HG03045 (cell line): ENCODE measurements around the gene BMAL1.

Experiments used
- ATAC-seq: cut with Tn5 transposase; IDR thresholded peaks from one replicate; pipeline ENCODE4 v1.9.1; 2021; ENCODE audit warnings: mild to moderate bottlenecking, moderate library complexity; ENCODE audit not compliant: unreplicated experiment

BMAL1 gene

DNA sequence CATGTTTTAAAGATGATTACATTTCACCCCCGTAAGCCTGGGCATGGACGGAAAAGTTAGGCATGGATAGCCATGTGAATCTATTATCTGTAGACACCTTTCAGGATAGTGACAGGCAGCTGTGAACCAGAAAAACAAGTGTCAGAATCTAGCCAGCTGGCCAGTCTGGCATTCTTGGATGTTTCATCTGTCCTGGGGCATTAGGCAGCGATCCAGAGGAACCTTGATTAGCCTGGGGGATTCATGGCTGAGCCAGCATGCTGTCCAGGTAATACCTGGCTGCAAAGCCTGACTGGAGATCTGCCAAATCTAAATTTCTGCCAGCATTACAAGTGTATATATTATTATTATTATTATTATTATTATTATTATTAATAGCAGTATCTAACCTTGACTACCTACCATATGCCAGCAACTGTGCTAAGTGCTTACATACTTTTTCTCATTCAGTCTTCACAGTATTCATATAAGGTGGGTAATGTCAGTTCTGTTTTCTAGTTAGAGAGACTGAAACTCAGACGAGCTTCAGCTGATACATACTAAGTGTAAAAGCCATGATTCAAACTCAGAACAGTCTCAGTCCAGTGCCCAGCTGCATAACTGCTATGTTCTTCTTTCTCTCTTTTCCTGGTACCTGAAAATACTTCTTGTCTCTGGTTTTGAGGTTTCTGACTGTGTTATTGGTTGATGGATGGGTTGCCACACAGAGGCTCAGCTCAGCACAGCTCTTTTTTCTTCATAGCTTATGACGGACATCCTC, 12.8 kb downstream of the BMAL1 start:
- ATAC-seq, result no peak

- no peak for ATAC-seq
Observed at GRCh38 chr11:13291361-13291760, 13.8 kb downstream of the BMAL1 start.

DNA sequence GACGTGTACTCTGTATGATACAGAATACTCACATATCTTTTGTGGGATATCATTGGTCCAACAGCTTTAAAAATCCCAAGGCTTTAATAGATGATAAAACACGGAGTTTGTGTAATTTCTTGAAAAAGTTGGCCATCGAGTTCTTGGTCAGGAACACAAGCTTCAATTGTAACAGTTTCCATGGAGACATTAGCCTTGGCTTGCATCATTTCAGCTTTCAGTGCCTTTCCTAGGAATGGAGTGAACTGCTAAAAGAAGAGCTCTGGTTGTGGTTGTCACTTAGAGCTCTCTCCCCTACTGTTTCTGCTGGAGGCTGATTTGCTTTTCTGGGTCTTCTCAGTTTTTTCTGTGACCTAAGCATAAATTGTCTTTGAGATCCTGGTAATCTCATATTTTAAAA, 14.2 kb downstream of the BMAL1 start:
- ATAC-seq, result no peak

DNA sequence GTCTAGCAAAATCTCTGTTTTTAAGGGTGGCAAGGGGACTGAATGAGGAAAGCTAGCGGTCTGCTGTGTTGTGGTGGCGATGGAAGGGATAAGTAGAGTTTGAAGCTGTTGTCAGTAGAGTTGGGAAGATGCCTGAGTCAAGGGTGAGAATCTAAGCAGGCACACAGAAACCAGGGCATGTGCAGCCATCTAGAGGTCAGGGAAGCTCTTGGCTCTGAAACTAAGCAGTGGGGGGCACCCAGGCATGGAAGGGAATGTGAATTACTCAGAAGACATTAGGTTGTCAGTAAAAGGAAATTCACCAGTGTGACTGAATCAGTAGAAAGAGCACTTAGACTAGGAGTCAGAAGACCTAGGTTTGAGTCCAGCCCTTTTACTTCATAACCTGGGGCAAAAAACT, 15.4 kb downstream of the BMAL1 start:
- ATAC-seq, result no peak

- ATAC-seq, result no peak
Observed at GRCh38 chr11:13294178-13294577, 16.6 kb downstream of the BMAL1 start.

DNA sequence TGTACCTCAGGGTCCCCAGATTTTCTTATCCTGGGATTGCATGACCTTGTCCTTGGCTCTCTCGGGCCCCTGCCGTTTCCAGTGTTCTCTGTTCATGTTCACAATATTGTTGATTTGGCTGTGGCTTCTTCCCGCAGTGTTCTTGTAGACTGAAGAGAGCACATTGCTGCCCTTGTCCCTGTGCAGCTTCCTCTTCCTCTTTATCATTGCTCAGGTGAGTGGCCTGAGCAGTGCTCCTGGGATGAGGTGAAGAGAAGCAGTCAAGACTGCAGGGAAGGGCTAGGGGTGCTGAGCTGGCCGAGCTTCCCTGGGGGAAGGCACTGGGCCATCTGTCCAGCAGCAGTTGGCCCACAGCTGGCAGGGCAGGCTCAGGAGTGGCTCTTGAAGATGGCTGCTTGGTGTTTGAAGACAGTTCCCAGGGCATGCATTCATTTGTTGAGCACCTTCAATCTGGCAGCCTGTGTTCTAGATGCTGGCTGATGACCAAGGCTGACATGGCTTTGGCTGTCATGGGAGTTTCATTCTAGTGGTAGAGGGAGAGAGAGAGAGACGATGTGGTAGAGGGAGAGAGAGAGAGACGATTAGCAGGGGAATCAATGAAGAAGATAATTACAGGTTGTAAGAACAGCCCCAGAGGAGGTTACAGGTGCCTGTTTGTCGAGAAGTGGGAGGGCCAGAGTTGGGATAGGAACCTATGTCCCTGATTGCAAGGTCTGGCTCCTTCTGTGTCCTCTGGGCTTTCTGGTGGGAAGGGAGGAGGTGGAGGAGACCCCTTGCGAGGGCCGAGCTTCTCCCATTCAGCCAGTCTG, 17.4 kb downstream of the BMAL1 start:
- ATAC-seq, result no peak

GRCh38 chr11:13297308-13297916, 19.8 kb downstream of the BMAL1 start:
- ATAC-seq, result no peak

DNA sequence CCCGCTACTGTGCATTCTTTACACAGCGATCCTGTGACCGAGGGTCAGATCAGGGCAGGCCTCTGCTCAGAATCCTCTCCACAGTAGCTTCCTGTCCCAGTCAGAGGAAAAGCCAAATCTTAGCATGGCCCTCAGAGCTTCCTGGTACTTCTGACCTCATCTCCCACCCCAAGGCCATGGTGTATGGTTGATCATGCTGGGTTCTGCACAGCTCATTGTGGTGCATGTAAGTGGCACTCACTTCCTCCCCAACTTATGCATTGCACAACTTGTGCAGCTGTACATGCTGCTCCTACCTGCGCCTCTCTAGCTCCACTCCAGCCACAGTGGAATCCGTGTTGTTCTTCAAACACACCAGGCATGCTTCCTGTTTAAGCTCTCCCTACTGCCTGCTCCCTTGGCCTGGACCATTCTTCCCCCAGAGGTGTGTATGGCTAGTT, 20.3 kb downstream of the BMAL1 start:
- ATAC-seq, result no peak

- ATAC-seq, result no peak
Observed at GRCh38 chr11:13298765-13299164, 21.2 kb downstream of the BMAL1 start.

DNA sequence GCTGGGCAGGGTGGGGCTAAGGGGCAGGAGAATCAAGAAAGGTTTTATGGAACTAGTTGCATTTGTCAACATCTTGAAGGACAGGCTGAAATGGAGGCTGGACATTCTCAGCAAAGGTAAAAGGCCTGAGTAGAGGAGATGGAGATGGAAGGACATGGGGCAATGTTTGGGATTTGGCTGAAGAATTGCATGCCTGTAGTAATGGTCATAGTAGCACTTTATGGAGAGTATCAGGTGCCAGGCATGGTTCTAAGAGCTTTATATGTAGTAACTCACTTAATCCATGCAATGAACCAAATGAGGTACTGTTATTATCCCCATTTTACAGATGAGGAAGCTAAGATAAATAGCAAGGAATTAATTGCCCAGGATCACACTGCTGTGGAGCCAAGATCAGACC, 23.9 kb downstream of the BMAL1 start:
- ATAC-seq, result no peak

DNA sequence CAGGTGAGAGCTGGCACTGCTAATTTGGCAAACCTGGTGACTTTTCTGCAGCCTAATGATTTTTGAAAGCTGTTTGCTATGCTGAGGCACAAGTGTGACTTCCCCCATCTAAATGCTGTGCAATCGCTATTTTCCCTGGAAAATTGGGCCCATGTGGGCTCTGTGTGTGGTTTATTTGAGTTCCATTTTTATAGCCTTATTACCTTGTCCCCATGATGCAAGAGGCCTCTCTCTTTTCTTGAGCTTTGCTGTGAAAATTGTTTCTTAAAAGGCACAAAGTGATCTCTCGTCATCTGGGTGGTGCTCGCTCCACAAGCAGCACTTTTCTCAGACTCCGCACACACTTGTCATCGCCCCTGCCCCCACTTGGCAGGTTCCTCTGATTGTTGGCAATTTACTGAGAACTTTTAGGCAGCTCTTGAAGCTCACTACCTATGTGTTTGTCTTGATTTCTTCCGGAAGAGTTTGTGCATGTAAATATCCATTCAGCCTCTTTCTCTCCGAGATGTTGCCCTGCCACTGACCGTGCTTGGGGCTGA, 24.9 kb downstream of the BMAL1 start:
- ATAC-seq, result no peak

- ATAC-seq, result no peak
Observed at GRCh38 chr11:13303668-13304649, 26.4 kb downstream of the BMAL1 start.

DNA sequence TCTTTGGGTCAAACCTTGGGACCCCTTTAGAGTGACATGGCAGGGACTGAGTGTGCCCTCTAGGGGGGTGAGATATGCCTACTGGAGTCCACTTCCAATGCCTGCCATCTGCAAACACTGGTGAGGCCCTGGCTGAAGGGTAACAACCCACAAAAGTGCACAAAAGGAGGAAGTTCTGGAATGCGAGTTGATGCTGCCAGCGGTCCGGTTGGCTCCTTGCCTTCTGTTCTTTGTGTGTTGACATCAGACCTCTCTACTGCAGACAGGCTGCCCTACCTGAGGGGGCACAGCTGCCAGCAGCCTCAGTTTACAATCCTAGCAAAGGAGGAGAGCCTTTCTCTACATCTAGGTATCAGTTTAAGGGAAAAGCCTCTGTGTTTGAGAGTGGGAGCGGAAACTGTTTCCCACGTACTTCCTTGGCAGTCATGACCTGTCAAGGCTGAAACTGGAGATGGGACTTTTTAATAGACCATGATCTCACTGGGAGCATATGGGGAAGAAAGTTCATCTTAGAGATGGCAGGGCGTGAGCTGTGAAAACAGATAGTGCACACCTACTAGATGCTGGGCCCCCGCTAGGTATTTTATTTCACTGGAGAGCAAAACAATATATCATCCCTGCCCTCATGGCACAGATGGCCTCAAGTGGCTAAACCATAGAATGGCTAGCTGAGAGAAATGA, 27.2 kb downstream of the BMAL1 start:
- no peak for ATAC-seq

DNA sequence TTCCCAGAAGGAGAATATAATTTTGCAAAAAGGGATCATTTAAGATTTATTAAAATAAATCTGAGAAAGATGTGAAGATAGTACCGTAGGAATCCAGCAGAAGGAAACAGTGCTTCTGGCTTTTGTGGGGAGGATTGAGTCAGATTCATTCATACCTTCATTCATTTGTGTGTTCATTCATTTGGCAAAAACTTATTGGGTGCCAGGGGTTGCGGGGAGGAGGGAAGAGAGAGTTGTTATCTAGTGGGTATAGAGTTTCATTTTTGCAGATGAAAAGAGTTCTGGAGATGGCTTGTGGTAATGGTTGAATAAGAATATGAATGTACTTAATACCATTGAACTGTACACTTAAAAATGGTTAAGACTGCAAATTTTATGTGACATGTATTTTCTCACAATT, 31.1 kb downstream of the BMAL1 start:
- ATAC-seq, result no peak

DNA sequence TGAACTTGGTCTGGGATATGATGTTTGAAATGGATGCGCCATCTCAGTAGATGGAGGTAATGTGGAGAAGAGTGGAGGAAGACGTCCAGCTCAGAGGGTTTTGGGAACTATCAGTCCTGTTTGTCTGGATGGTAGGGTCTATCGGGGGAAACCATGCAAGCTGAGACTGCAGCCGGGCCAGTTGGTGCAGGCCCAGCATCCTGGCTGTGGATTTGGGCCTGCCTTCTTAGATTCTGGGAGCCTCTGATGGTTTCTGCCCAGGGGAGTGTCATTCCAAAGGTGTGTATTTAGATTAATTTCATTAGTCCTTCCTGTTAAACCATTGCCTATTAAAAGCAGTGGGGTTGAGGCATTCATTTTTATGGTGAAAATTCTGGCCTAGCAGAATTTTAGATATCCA, 31.6 kb downstream of the BMAL1 start:
- no peak for ATAC-seq

- no peak for ATAC-seq
Observed at GRCh38 chr11:13310443-13310842, 32.9 kb downstream of the BMAL1 start.

GRCh38 chr11:13311570-13311969, 34.0 kb downstream of the BMAL1 start:
- no peak for ATAC-seq

GRCh38 chr11:13313005-13313819, 35.6 kb downstream of the BMAL1 start:
- ATAC-seq, result no peak
